HG03442 (cell line): ENCODE data around the gene MCF2L.
"Not testable (repeated sequence)": the region's sequence is repeated elsewhere in the genome, so short reads cannot be mapped to it uniquely, and the experiment has no call there.

ENCODE experiments used
- ATAC-seq: cut with Tn5 transposase; IDR thresholded peaks from one replicate; pipeline ENCODE4 v1.9.1; 2021; ENCODE audit warnings: mild to moderate bottlenecking, moderate library complexity; ENCODE audit not compliant: unreplicated experiment

MCF2L gene

DNA sequence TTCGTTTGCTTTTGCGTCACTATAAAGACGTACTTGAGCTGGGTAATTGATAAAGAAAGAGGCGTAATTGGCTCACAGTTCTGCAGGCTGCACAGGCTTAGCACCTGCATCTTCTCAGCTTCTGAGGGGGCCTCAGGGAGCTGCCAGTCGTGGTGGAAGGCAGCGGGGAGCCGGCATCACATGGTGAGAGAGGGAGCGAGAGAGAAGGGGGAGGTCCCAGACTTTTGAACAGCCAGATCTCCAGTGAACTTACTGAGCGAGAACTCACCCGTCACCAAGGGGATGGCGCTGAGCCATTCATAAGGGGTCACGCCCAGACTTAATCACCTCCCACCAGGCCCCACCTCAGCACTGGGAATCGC, 77.8 kb downstream of the MCF2L start:
- no peak for ATAC-seq

DNA sequence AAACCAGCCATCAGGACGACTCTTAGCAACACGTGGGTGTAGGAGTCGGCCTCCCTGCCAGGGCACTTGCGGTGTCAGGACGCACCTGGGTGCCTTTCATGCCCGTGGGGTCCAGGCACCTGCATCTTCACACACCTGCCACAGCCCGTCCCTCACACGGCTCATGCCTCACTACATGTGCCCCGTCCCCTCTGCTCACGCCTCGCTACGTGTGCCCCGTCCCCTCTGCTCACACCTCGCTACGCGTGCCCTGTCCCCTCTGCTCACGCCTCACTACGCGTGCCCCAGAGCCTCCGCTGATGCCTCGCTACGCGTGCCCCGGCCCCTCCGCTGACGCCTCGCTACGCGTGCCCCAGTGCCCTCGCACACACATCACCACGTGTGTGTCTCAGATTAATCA, 78.6 kb downstream of the MCF2L start:
- ATAC-seq: no peak

DNA sequence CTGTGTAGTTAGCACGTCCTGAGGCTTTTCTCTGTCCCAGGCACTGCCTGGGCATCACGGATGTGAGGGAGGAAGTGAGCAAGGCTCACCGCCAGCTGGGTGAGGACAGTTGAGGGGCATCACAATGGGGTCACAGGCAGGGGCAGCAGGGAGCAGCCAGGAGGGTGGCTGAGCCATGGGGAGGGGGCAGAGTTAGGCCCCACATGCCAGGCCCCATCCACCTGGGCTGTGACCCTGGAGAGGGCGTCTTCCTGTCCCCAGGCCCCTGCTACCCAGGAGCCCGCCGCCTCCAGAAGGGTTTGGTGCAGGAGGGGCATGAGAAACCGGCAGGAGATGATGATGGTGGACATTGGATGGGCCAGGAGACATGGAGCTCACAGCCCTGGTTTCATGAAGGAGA, 79.8 kb downstream of the MCF2L start:
- no peak for ATAC-seq

DNA sequence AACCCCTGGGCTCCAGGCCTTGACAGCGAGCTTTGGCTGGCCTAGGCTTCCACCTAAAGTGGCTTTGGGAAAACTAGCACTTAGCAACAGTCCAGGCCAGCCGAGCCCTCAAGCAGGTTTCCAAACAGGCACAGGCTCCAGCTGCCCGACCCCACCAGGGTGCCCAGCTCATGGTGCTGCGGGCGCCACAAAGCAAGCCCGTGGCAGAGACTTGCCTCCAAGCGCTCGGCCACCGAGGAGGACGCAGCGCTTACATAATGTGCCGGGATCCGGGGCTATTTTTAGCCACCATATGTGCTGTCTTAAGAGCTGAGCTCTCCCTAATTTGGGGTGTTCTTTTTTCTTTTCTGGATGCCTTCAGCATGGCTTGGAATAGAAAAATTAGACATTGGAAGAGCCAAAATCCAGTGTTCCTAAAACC, 80.5 kb downstream of the MCF2L start:
- no peak for ATAC-seq

DNA sequence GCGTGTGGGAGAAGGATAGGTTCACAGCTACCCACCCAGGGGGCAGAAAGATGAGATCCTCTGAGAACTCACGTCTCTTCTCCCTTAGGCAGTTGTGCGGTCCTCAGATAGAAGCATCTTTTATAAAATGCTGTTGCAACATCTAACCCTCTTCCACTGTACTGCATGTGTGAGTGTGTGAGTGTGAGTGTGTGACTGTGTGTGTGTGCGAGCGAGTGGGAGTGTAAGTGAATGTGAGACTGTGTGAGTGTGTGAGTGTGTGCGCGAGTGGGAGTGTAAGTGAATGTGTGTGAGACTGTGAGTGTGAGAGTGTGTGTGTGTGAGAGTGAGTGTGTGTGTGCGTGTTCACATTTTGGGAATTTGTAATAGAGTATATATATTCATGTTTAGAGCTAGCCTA, 81.0 kb downstream of the MCF2L start:
- ATAC-seq: no peak

DNA sequence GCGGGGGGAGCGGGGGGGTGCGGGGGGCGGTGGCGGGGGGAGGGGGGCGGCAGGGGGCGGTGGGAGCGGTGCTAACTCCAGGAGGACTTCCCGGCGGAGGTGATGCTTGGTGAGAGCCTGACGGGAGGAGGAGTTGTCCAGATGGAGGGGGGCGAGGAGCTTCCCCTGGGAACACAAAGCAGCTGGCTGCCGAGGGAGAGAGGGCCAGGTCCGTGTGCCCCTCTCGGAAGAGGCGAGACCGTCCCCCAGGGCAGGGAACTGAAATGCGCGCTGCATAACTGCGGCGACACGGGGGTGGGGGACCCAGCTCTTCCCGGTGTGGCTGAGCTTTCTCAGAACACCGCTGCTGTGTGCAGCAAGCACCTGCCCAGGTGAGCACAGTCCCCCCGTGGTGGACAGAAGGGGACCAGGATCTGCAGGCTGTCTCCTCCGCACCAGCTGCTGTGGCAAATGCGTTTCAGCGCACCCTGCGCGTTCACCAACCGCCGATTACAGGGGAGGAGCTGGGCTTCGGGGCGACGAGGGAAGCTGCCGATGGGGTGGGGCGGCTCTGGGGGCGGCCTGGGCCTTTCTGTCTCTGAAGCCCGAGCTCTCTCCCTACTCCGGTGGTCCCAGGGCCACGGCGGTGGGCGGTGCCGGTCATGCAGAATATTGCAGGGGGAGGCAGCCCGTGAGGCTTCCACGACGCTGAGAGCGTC, 81.9 kb downstream of the MCF2L start:
- no peak for ATAC-seq

DNA sequence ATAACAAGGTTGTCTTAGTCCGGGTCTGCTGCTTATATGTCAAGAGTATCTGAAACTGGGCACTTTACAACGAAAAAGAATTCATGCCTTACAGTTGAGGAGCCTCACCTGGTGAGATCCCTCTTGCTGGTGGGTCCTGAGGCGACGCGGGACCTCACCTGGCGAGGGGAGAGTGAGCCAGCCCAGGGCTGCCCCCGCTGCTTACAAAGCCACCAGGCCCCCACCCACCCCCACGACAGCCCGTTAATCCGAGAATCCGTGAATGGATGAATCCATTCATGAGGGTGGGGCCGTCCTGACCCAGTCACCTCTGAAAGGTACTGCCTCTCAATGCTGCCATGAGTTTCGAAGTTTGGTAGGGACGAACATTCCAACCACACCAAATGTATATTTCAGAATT, 82.6 kb downstream of the MCF2L start:
- no peak for ATAC-seq

DNA sequence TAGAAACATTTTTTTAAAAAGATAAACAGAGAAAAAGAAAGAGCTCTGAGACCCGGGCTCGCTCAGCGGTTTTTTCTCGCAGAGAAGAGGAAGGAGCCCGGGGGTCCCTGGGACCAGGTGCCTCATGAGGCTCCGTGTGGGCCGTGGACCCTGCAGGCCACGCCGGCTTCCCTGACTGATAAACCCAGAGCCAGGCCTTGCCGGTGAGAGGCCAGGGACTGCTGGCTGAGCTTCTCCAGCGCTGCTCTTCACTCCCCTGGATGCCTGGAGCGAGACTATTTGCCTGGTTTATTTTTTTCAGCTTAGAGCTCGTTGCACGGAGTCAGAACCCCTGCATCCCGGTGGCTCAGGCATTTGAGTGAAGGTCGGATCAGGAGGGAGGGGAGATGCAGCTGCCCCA, 83.2 kb downstream of the MCF2L start:
- ATAC-seq: no peak

DNA sequence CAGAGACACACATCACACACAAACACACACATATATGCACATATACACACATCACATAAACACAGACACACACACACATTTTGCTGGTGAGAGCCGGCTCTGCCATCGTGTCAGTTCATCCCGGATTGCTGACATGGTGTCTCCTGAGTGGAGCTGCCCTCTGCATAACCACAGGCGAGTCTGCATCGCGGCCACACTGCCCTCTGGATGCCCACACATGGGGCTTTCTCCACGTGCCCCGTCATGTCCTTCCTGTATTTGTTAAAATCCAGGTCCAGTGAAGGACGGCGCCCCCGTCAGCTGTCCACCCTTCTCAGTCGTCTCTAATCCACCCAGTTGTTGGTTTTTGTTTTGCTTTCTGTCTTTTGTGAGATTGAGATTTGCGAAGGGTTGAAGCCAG, 84.0 kb downstream of the MCF2L start:
- no peak for ATAC-seq

DNA sequence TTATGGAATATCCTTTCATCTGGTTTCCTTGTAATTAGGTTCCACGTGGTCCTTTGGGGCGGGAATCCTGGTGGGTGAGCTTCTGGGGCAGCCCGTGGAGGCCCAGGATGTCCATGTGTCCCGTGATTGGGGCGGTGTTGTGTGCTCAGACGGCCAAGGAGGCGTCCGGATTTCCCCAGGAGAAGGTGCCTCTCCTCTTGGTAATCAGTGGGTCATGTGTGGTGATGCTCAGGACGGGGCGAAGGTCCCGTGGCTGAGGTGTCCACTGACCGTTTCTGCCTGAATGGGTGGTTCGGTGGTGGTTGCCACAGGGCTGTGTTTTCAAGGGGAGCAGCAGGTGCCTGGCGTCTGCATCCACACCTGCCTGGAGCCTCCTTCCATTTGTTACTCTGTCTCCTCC, 84.4 kb downstream of the MCF2L start:
- no peak for ATAC-seq

DNA sequence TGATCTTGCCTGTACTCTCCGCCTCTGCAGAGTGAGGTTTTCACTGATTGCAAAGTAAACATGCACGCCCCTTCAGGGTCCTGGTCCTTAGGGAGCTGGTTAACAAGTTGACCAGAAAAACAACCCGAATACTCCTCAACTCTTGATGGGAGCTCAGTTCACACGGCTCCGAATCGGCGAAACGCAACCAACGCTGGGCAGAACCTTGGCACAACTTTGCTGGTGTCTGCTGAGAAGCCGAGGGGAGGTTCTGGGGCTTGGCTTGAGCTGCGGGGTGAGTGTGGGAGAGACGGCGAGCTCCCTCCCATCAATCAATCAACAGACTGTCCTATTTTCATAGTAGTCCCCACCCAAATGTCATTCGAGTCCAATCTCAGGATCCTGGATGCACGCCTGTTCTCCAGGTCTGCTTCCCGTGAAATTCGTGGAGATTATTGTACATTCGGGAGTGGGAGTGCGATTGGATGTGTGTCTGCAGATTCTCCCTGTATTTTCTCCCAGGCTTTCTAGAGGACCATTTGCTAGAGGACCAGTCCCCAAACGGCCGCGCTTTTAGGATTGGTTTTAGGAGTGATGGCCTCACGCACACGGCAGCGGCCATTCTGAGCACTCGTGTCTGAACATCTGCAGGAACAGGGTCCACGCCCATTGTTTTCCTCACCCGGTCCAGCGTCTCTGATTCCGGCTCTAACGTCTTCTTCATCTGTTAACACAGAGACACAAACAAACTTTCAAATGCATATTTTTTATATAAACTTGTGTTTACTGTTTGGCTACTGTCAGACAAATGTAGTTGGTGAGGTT, 85.0 kb downstream of the MCF2L start:
- no peak for ATAC-seq

DNA sequence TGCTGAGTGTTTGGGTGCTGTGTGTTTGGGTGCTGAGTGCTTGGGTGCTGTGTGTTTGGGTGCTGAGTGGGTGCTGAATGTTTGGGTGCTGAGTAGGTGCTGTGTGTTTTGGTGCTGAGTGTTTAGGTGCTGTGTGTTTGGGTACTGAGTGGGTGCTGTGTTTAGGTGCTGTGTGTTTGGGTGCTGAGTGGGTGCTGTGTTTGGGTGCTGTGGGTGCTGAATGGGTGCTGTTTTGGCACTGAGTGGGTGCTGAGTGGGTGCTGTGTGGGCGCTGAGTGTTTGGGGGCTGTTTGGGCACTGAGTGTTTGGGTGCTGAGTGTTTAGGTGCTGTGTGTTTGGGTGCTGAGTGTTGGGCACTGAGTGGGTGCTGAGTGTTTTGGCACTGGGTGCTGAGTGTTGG, 88.1 kb downstream of the MCF2L start:
- no peak for ATAC-seq

DNA sequence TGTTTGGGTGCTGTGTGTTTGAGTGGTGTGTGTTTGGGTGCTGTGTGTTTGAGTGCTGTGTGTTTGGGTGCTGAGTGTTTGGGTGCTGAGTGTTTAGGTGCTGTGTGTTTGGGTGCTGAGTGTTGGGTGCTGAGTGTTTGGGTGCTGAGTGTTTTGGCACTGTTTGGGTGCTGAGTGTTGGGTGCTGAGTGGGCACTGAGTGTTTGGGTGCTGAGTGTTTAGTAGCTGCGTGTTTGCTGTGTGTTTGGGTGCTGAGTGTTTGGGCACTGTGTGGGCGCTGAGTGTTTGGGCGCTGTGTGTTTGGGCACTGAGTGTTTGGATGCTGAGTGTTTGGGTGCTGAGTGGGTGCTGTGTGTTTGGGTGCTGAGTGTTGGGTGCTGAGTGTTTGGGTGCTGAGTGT, 88.5 kb downstream of the MCF2L start:
- not testable (repeated sequence) for ATAC-seq

DNA sequence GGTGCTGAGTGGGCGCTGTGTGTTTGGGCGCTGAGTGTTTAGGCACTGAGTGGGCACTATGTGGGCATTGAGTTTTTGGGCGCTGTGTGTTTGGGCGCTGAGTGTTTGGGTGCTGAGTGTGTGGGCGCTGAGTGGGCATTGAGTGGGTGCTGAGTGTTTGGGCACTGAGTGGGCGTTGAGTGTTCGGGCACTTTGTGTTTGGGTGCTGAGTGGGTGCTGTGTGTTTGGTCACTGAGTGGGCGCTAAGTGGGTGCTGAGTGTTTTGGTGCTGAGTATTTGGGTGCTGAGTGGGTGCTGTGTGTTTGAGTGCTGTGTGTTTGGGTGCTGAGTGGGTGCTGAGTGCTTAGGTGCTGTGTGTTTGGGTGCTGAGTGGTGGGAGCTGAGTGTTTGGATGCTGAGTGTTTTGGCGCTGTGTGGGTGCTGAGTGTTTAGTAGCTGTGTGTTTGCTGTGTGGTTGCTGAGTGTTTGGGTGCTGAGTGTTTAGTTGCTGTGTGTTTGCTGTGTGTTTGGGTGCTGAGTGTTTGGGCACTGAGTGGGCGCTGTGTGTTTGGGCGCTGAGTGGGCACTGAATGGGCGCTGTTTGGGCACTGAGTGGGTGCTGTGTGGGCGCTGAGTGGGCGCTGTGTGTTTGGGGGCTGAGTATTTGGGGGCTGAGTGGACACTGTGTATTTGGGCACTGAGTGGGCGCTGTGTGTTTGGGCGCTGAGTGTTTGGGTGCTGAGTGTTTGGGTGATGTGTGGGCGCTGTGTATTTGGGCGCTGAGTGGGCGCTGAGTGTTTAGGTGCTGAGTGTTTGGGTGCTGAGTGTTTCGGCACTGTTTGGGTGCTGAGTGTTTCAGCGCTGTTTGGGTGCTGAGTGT, 89.3 kb downstream of the MCF2L start:
- no peak for ATAC-seq

DNA sequence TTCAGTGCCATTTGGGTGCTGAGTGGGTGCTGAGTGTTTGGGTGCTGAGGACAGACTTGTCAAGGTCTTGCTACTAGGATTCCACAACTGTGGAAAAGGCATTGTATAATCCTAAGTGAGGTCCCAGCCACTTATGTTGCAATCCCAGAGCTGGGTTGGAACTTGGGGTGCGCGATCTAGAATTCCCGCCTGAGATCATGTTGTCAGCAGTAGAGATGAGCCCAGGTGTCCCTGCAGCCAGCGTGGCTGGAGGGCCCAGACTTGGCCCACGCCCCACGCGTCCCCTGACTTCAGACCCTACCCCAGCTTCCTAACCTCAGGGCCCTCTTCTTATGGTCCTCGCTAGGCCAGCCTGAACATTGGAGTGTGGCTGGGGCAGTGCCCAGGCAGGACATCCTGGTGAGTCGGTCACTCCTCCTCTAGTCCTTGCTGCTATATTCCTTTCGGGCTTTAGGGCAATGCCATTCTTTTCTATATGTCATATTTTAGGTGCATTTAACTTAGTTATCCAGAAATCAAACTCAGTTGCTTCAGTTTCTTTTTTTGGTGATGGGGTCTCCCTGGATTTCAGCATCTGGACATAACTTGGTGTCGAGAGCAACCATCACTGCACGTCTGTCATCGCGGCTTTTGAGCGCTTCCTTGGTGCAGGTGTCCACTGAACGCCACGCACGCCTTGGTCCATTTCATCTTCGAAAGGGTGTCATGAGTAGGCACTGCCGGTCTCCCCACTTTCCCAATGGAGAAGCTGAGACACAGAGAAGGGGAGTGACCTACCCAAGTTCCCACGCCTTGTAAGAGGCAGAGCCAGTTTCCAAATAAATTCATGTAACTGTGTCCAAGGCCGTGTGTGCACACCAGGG, 90.2 kb downstream of the MCF2L start:
- ATAC-seq: no peak

DNA sequence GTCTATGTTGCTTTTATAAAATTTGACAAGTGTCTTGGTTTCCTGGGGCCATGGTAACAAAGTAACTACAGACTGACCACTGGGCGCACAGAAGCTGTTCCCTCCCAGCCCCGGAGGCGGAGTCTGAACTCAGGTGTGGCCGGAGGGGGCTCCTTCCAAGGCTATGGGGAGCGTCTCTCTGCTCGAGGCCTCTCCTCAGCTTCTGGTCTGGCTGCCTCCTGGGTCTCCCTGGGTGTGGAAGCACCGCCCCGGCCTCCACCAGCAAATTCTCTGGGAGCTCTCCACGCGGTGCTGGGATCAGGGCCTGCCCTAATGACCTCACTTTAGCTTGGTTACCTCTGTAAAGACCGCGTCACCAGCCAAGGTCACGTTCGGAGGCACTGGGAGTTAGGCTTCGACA, 90.9 kb downstream of the MCF2L start:
- no peak for ATAC-seq

DNA sequence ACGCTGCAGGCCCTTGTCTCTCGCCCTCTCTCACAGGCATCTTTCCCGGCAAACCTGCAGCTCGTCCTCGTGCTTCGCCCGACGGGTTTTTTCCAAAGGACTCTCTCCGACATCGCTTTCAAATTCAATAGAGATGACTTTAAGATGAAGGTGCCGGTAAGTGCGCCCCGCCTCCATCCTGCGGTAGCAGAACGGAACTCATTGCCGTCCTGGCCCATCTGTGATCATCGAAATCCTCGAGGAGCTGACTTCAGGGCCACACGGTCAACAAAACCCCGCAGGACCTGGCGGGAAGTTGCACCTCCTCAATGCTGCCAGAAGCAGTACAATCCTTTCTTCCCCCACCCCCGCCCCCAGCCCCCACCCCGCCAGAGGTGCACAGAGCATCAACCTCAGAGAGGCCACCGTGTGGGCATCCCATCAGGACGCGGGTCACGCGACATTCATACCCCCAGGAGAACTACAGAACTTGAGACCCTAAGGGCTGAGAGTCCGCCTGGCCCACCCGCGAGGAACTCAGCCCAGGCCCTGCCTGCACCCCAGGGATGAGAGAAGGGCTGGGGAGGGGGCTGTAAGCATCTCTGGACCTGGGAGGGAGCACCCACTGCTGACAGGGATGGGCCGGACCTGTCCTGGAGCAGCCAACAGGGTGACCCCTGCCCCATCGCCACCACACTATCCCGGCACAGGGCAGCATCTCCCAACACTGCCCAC, 91.7 kb downstream of the MCF2L start:
- no peak for ATAC-seq

DNA sequence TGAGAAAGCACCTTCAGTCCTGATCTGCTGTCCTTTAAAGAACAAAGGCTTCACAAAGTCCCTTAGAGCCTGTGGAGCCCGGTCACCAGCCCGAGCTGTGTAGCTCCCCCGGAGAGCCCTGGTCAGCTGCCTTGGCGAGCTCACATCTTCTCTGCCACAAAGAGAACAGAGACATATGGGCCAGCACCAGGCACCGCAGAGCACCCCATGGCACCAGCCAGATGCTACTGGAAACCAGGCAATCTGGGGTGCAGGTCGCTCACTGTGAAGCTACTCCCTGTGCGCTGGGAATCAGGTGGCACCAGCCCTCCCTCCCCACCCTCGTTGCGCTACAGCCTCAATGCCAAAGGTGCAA, 92.2 kb downstream of the MCF2L start:
- no peak for ATAC-seq

DNA sequence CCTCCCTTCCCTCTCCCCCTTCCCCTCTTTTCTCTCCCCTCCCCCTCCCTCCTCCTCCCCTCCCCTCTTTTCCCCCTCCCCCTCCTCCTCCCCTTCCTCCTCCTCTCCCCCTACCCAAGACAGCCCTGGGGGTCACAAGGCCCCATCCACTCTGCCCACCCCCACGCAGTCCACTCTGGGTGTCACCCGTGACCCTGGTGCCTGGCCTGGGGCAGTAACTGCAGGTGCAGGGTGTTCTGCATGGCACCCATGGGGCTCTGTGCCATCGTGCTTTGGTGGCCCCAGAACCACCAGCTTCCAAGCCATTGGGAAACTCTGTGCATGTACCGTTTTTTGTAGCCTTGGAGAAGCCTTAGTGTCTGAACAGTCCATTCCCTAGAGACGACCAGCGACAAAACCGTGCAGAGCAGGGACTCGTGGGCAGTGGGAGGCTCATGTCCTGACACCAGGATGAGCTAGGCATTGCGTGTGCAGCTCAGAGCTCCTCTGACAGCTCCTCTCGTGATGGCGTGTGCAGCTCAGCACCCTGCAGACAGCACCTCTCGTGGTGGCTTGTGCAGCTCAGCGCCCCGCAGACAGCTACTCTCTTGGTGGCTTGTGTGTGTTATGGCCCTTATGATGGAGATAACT, 92.9 kb downstream of the MCF2L start:
- no peak for ATAC-seq

DNA sequence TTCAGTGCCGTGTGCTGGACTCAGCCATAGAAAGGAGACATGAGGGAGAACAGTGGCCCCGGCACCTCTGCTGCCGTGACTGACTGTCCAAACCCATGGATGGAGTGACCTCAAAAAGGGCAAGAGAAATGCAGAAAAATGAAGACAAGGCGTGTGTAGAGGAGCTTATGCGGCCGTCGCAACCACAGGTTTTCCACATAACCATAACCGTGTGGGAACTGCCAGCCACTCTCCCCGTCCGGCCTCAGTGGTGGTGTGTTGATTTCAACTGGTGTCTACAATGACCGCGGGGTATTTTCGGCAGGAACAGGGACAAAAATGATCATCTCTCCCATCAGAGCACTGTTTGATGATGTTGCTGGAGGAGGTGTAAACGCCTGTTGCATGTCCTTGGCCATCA, 93.7 kb downstream of the MCF2L start:
- ATAC-seq: no peak
